Endothelial cell of umbilical vein (primary cell): Measurements from ENCODE around the gene NXN. TPM values are rescaled to one million over a fixed set of nuclear protein-coding genes. Genes with fewer than 3 reads are reported as not detected.

Experiments used
- BruUV-seq: library from RNA; stranded (reverse); fragments of 400-500 nt; replicated peaks from 2 replicates; lab custom pipeline; 2021; lab: Mats Ljungman, UMichigan
- CTCF ChIA-PET: fragments of 300-600, 350-600 bp; sonication (Branson Sonifier 250); formaldehyde crosslinking; loops from one replicate; lab custom pipeline; 2021; ENCODE audit warnings: antibody characterized with exemption, inconsistent platforms; lab: Charles Lee
- POLR2A ChIA-PET: fragments of 300-600, 350-600 bp; sonication (Branson Sonifier 250); formaldehyde crosslinking; loops from one replicate; lab custom pipeline; 2021; ENCODE audit warnings: antibody characterized with exemption, inconsistent platforms; lab: Charles Lee
- DNase-seq: peaks from one replicate; pipeline ENCODE4 v3.0.0-alpha.2; 2011; ENCODE audit warnings: low read depth, low spot score
- FAIRE-seq: peaks from 2 replicates; lab custom pipeline; 2011; peaks lifted over from hg19 to GRCh38; lab: Jason Lieb, UNC
- H2AFZ ChIP-seq: 2 replicates; pipeline ENCODE4 v1.6.0; 2012; ENCODE audit warnings: low read depth, low read length, control low read depth, inconsistent platforms
- H3K27ac ChIP-seq: 2 replicates; pipeline ENCODE4 v1.5.1; 2011; ENCODE audit warnings: low read depth, mild to moderate bottlenecking, control low read depth, low read length, moderate library complexity; ENCODE audit not compliant: insufficient read depth
- H3K27me3 ChIP-seq, 2 experiments: 2 replicates each; pipeline versions ENCODE4 v1.6.0 to v1.6.1; 2011; ENCODE audit warnings: low read length in 2 of 2, mixed read lengths in 1 of 2; ENCODE audit not compliant: control insufficient read depth in 2 of 2, insufficient read depth in 2 of 2
- H3K36me3 ChIP-seq, 2 experiments: 2 replicates in 1 of 2; 3 replicates in 1 of 2; pipeline ENCODE4 v1.5.1; 2011; ENCODE audit warnings: low read length in 2 of 2, mild to moderate bottlenecking in 1 of 2, moderate library complexity in 1 of 2; ENCODE audit not compliant: control insufficient read depth in 2 of 2, insufficient read depth in 2 of 2; ENCODE audit errors: extremely low read depth in 1 of 2
- H3K4me1 ChIP-seq: 3 replicates; pipeline ENCODE4 v1.5.1; 2011; ENCODE audit warnings: mild to moderate bottlenecking, low read length; ENCODE audit not compliant: control insufficient read depth, insufficient read depth; ENCODE audit errors: extremely low read depth
- H3K4me2 ChIP-seq: 2 replicates; pipeline ENCODE4 v1.6.1; 2011; ENCODE audit warnings: low read length, control low read depth, mixed read lengths; ENCODE audit not compliant: insufficient read depth
- H3K4me3 ChIP-seq, 3 experiments: fragments of 200-600 bp in 1 of 3; sonication (generic), shearing (Covaris generic) in 1 of 3; replicated peaks in 1 of 3; 2 replicates each; pipeline ENCODE4 v1.5.1; 2011 to 2016; ENCODE audit warnings: control low read depth in 3 of 3, low read length in 3 of 3, mild to moderate bottlenecking in 2 of 3, inconsistent platforms in 1 of 3, low read depth in 1 of 3, moderate library complexity in 1 of 3; ENCODE audit not compliant: insufficient read depth in 1 of 3
- H3K79me2 ChIP-seq: 2 replicates; pipeline ENCODE4 v1.6.0; 2012; ENCODE audit warnings: low read length, inconsistent platforms; ENCODE audit not compliant: control insufficient read depth, insufficient read depth
- H3K9ac ChIP-seq: replicated peaks from 2 replicates; pipeline ENCODE3; 2011; ENCODE audit warnings: low read length, control low read depth; ENCODE audit not compliant: insufficient read depth; ENCODE audit errors: extremely low read depth
- H3K9me1 ChIP-seq: replicated peaks from 3 replicates; pipeline ENCODE4 v1.6.0; 2011; ENCODE audit warnings: mild to moderate bottlenecking, low read length; ENCODE audit not compliant: control insufficient read depth, insufficient read depth; ENCODE audit errors: extremely low read depth
- H3K9me3 ChIP-seq: replicated peaks from 2 replicates; pipeline ENCODE4 v1.5.1; 2012; ENCODE audit warnings: low read length, inconsistent platforms; ENCODE audit not compliant: control insufficient read depth, insufficient read depth
- H4K20me1 ChIP-seq: replicated peaks from 2 replicates; pipeline ENCODE3; 2011; ENCODE audit warnings: mild to moderate bottlenecking, low read length; ENCODE audit not compliant: control insufficient read depth, insufficient read depth; ENCODE audit errors: extremely low read depth
- CTCF ChIP-seq, 2 donors: IDR thresholded peaks; 1 replicate in 1 of 2; 2 replicates in 1 of 2; pipeline ENCODE4 v1.5.1; 2011; ENCODE audit warnings: low read length in 2 of 2, mild to moderate bottlenecking in 2 of 2, moderate library complexity in 2 of 2, control low read depth in 1 of 2, inconsistent platforms in 1 of 2, low read depth in 1 of 2; ENCODE audit not compliant: insufficient read depth in 1 of 2; ENCODE audit errors: extremely low read depth in 1 of 2
- EZH2 ChIP-seq: IDR thresholded peaks from 2 replicates; pipeline ENCODE4 v1.6.1; 2012; ENCODE audit warnings: borderline replicate concordance, low read depth, mild to moderate bottlenecking, moderate library complexity, low read length, inconsistent platforms; ENCODE audit not compliant: severe bottlenecking
- FOS ChIP-seq: IDR thresholded peaks from 2 replicates; pipeline ENCODE4 v1.6.1; 2011; ENCODE audit warnings: mild to moderate bottlenecking, low read length, moderate library complexity, borderline replicate concordance; ENCODE audit not compliant: insufficient read depth
- GATA2 ChIP-seq: IDR thresholded peaks from 2 replicates; pipeline ENCODE4 v1.7.0; 2011; ENCODE audit warnings: low read depth, mild to moderate bottlenecking, moderate library complexity, mixed read lengths, low read length; ENCODE audit not compliant: insufficient read length, insufficient read depth
- JUN ChIP-seq: IDR thresholded peaks from 2 replicates; pipeline ENCODE4 v1.6.1; 2011; ENCODE audit warnings: borderline replicate concordance, low read depth; ENCODE audit not compliant: insufficient read length, insufficient read depth
- MAX ChIP-seq: IDR thresholded peaks from 2 replicates; pipeline ENCODE4 v1.6.1; 2011; ENCODE audit not compliant: insufficient read depth, insufficient read length
- MYC ChIP-seq: IDR thresholded peaks from one replicate; pipeline ENCODE4 v1.6.1; 2011; ENCODE audit warnings: mild to moderate bottlenecking, low read depth, low read length
- POLR2A ChIP-seq: IDR thresholded peaks from 2 replicates; pipeline ENCODE4 v1.6.1; 2012; ENCODE audit warnings: low read depth, mild to moderate bottlenecking, control low read depth, low read length
- POLR2AphosphoS5 ChIP-seq: IDR thresholded peaks from 2 replicates; pipeline ENCODE4 v1.6.1; 2012; ENCODE audit warnings: low read depth, mild to moderate bottlenecking, control low read depth, low read length, moderate library complexity; ENCODE audit not compliant: insufficient read depth
- dilution Hi-C: fragments of 300-500 bp; cut with MboI; formaldehyde crosslinking; loops from one replicate; pipeline ENCODE4 v1.15.0; 2019; ENCODE audit warnings: low sequenced_read_pairs; ENCODE audit not compliant: extremely low pct_ligation_motif_present
- intact Hi-C: fragments of 100-400 bp; cut with micrococcal nuclease; formaldehyde crosslinking; loops from one replicate; pipeline ENCODE4 v1.10.0; 2022
- polyA plus RNA-seq, 4 experiments: library from polyadenylated mRNA; depleted of rRNA in 3 of 4; stranded (reverse) in 3 of 4; unstranded in 1 of 4; fragments of >200 nt; gene quantifications; 2 replicates each; pipeline versions ENCODE4 v1.2.1 to v1.2.3, GENCODE V29; 2011 to 2012; ENCODE audit warnings: missing spikeins in 1 of 4
- total RNA-seq: library from RNA; stranded (reverse); gene quantifications from 2 replicates; pipeline ENCODE4 v1.2.3, GENCODE V29; 2021

NXN gene
- total and polyA plus RNA-seq, 2 donors (not counting 3 experiments of a cell fraction or from before 2014, with no cell fraction given) = 69.5 to 77.3 TPM

- H3K4me1 ChIP-seq = no peaks in the 10 kb centered on the region
- H3K36me3 ChIP-seq = peaks cover 0 to 15% of the 10 kb centered on the region in 2 experiments
- no TSS peak for BruUV-seq
- no peak overlapping the region for H3K4me2 ChIP-seq
- FAIRE-seq = no peak
- intact Hi-C loops (no loop called here), dilution Hi-C loops (no loop called here)
- TF ChIP-seq GATA2 = no peak
- TF ChIP-seq FOS = no peak
- no peak for TF ChIP-seq EZH2
- TF ChIP-seq MAX = no peak
- TF ChIP-seq MYC = no peak
- no peak for TF ChIP-seq POLR2AphosphoS5
- no peak for TF ChIP-seq JUN
- no peak for TF ChIP-seq CTCF (IDR thresholded peaks at IDR 0.05; ENCODE audit: extremely low read depth in 1 of 2, insufficient read depth in 1 of 2, low read depth in 1 of 2, low read length in 2 of 2)
- no peak for TF ChIP-seq POLR2A
- H2AFZ ChIP-seq = no peak overlapping the region
- no peaks in the 10 kb centered on the region for H3K79me2 ChIP-seq
- H3K27ac ChIP-seq = no peak overlapping the region
- H4K20me1 ChIP-seq = no peaks in the 10 kb centered on the region
- H3K27me3 ChIP-seq = no peaks in the 10 kb centered on the region
- H3K9me3 ChIP-seq = no peaks in the 10 kb centered on the region
- CTCF ChIA-PET = no interaction called here
- no peak overlapping the region for H3K4me3 ChIP-seq
- POLR2A ChIA-PET = no interaction called here
- no peaks in the 10 kb centered on the region for H3K9me1 ChIP-seq
- H3K9ac ChIP-seq = no peak overlapping the region
- no peak for DNase-seq
Measured at GRCh38 chr17:823501-823902, 156.1 kb downstream of the NXN start.
